Peyer's patch (tissue), 4 donors: ENCODE data around the gene STOML2. TPM values are rescaled to one million over a fixed set of nuclear protein-coding genes. Genes with fewer than 3 reads are reported as not detected.
A peak's percentile ranks its signal among the peaks of the same experiment; 100 is the strongest.

ENCODE experiments used
- DNase-seq, 3 donors: peaks; one replicate each; pipeline ENCODE4 v3.0.0-alpha.2; 2017 to 2019
- H3K27ac ChIP-seq, 4 donors: fragments of 200-600 bp; sonication (generic); one replicate each; pipeline ENCODE4 v1.5.1; 2016 to 2019
- H3K27me3 ChIP-seq, 2 donors: fragments of 200-600 bp; sonication (generic); one replicate each; pipeline ENCODE4 v1.5.1; 2019
- H3K36me3 ChIP-seq, 3 donors: fragments of 200-600 bp; sonication (generic); one replicate each; pipeline ENCODE4 v1.5.1; 2016 to 2019
- H3K4me1 ChIP-seq, 4 donors: fragments of 200-600 bp; sonication (generic); one replicate each; pipeline ENCODE4 v1.5.1; 2016 to 2019
- H3K4me3 ChIP-seq, 4 donors: fragments of 200-600 bp; sonication (generic); 1 replicate in 3 of 4; 2 replicates in 1 of 4; pipeline ENCODE4 v1.5.1; 2016 to 2019; ENCODE audit warnings: mild to moderate bottlenecking in 1 of 4
- H3K9me3 ChIP-seq, 4 donors: fragments of 200-600 bp; sonication (generic); one replicate each; pipeline ENCODE4 v1.5.1; 2016 to 2019; ENCODE audit warnings: mild to moderate bottlenecking in 1 of 4
- POLR2A ChIP-seq, 2 donors: fragments of 450-650 bp; IDR thresholded peaks; one replicate each; pipeline ENCODE4 v1.5.1; 2017; ENCODE audit warnings: antibody characterized with exemption in 2 of 2, mild to moderate bottlenecking in 2 of 2, moderate library complexity in 2 of 2
- total RNA-seq, 4 donors: library from RNA; depleted of rRNA; stranded (reverse); fragments of >200 nt; gene quantifications; one replicate each; pipeline ENCODE4 v1.1.0, GENCODE V29; 2016
- TF ChIP-seq, protein P1 (sequence below), 6 experiments: fragments of 450-650 bp in 4 of 6; fragments of 200-600 bp in 2 of 6; sonication (generic) in 1 of 6; IDR thresholded peaks; one replicate each; pipeline ENCODE4 v1.5.1; 2017 to 2019; ENCODE audit warnings: antibody characterized with exemption in 6 of 6, mild to moderate bottlenecking in 3 of 6, moderate library complexity in 1 of 6

The STOML2 gene
- total RNA-seq, 4 donors from 2014 or later, result 54.1 to 104 (median 88.7) TPM

DNA sequence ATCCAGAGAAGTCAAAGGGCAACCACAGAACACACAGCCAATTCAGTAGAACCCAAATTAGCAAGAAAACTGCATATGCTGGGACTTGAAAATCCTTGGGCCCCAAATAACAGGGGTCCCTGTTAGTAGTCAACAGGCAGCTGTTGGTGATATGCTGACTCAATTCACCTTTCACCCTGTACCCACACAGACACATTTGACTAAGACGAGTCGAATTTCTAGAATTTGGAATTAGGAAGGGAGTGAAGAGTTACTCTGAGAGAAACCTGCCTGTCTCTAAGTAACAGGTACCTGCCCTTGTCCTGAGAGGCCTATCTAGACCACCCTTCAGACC, 29.7 kb downstream of the STOML2 start:
- TF ChIP-seq POLR2A (IDR thresholded peaks at IDR 0.05), result no peak
- TF ChIP-seq, protein P1, sequence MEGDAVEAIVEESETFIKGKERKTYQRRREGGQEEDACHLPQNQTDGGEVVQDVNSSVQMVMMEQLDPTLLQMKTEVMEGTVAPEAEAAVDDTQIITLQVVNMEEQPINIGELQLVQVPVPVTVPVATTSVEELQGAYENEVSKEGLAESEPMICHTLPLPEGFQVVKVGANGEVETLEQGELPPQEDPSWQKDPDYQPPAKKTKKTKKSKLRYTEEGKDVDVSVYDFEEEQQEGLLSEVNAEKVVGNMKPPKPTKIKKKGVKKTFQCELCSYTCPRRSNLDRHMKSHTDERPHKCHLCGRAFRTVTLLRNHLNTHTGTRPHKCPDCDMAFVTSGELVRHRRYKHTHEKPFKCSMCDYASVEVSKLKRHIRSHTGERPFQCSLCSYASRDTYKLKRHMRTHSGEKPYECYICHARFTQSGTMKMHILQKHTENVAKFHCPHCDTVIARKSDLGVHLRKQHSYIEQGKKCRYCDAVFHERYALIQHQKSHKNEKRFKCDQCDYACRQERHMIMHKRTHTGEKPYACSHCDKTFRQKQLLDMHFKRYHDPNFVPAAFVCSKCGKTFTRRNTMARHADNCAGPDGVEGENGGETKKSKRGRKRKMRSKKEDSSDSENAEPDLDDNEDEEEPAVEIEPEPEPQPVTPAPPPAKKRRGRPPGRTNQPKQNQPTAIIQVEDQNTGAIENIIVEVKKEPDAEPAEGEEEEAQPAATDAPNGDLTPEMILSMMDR (IDR thresholded peaks at IDR 0.05), result no peak
- H3K27ac ChIP-seq, result peak overlapping the region; percentile 97 to 100 (median 100)
- peaks cover 0 to 2% (median 0%) of the 10 kb centered on the region in 3 donors for H3K36me3 ChIP-seq
- no peaks in the 10 kb centered on the region for H3K27me3 ChIP-seq
- H3K4me3 ChIP-seq, result peak overlapping the region in 1 of 4 donors; percentile 87
- no peak for DNase-seq
- no peaks in the 10 kb centered on the region for H3K9me3 ChIP-seq
- peaks cover 4 to 32% (median 14%) of the 10 kb centered on the region in 4 donors for H3K4me1 ChIP-seq

- Histone ChIP-seq H3K4me3 (peak within 1 kb of the TSS; percentile 72 to 100 (median 84)), H3K9me3 (no peaks in the 10 kb centered on the region), H3K27me3 (no peaks in the 10 kb centered on the region), H3K27ac (peak within 1 kb of the TSS; percentile 97 to 100 (median 100)), H3K36me3 (peaks cover 0 to 8% (median 0%) of the 10 kb centered on the region in 3 donors), H3K4me1 (peaks cover 4 to 32% (median 14%) of the 10 kb centered on the region in 4 donors)
- TF ChIP-seq, protein P1 (IDR thresholded peaks at IDR 0.05), result no peak
- peak; percentile 92 for TF ChIP-seq POLR2A (IDR thresholded peaks at IDR 0.05)
- peak; percentile 96 to 99 (median 98) for DNase-seq
These were observed 30.3 kb downstream of the STOML2 start, which contains the start of gene VCP for GRCh38 chr9:35072461-35073278. TSS of gene VCP (minus strand) at chr9:35072625. CDS start at chr9:35072353, 272 bp downstream.

DNA sequence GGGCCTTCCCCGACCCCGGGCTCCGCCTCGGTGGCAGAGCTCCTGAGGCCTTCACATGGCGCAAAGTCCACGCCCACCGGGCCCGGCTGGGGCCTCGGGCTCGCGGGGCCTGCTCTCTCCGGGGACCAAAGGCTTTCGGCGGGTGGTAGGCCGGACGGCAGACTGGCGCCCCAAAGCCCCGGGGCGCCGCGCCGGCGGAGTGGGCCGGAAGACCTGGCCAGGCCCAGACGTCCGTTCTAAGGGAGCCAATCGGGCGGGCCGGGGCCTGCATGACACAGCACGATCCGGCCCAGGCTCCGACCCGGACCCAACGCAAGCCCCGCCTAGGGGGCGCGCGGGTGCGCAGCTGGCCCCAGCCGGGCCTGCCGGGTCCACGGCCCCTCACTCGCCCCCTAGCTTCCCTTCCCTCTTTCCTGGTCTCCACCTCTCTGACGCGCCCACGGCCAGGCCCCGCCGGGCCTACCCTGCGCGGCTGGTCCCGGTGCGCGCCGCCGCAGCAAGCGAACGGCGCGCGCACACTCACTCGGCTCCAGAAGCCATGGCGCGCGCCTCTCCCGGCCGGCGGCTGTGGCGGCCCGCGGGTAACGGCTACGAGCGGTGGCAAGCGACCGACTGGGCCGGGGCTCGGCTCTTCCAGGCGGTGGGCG, 31.0 kb downstream of the STOML2 start:
- DNase-seq, result peak; percentile 90 to 94 (median 91)
- no peaks in the 10 kb centered on the region for H3K27me3 ChIP-seq
- peaks cover 4 to 32% (median 14%) of the 10 kb centered on the region in 4 donors for H3K4me1 ChIP-seq
- peaks cover 0 to 15% (median 0%) of the 10 kb centered on the region in 3 donors for H3K36me3 ChIP-seq
- peak overlapping the region; percentile 72 to 100 (median 84) for H3K4me3 ChIP-seq
- no peaks in the 10 kb centered on the region for H3K9me3 ChIP-seq
- peak overlapping the region; percentile 97 to 100 (median 100) for H3K27ac ChIP-seq
- TF ChIP-seq, protein P1 (IDR thresholded peaks at IDR 0.05), result peak in 5 of 6 experiments; percentile 20 to 43 (median 38)
- peak in 1 of 2 donors; percentile 7 for TF ChIP-seq POLR2A (IDR thresholded peaks at IDR 0.05)

- Histone ChIP-seq H3K27ac (peak overlapping the region; percentile 97 to 100 (median 100)), H3K36me3 (peaks cover 0 to 24% (median 3%) of the 10 kb centered on the region in 3 donors), H3K27me3 (no peaks in the 10 kb centered on the region), H3K9me3 (no peaks in the 10 kb centered on the region), H3K4me1 (peaks cover 4 to 32% (median 14%) of the 10 kb centered on the region in 4 donors), H3K4me3 (peak overlapping the region; percentile 72 to 100 (median 84))
- TF ChIP-seq, protein P1 (IDR thresholded peaks at IDR 0.05), result no peak
- TF ChIP-seq POLR2A (IDR thresholded peaks at IDR 0.05), result no peak
- DNase-seq, result no peak
These were observed 31.8 kb downstream of the STOML2 start for GRCh38 chr9:35070823-35071813.

GRCh38 chr9:35069020-35069419, 33.9 kb downstream of the STOML2 start:
- Histone ChIP-seq H3K4me1 (peaks cover 4 to 32% (median 14%) of the 10 kb centered on the region in 4 donors), H3K27ac (no peak overlapping the region), H3K4me3 (no peak overlapping the region)

More at GRCh38 chr9:35069020-35069419, 33.9 kb downstream of the STOML2 start:
- TF ChIP-seq POLR2A (IDR thresholded peaks at IDR 0.05), result no peak
- TF ChIP-seq, protein P1 (IDR thresholded peaks at IDR 0.05), result no peak
- no peak for DNase-seq
- no peaks in the 10 kb centered on the region for H3K27me3 ChIP-seq
- peaks cover 0 to 45% (median 3%) of the 10 kb centered on the region in 3 donors for H3K36me3 ChIP-seq
- H3K9me3 ChIP-seq, result no peaks in the 10 kb centered on the region
